Gastrocnemius medialis (tissue), 4 donors: ENCODE data around the gene LAMA2. TPM values are rescaled to one million over a fixed set of nuclear protein-coding genes. Genes with fewer than 3 reads are reported as not detected.

Source experiments
- ATAC-seq, 2 donors: fragments of 150-250 bp; one replicate each; pipeline ENCODE4 v1.9.1; 2016
- DNase-seq, 2 donors: peaks; one replicate each; pipeline ENCODE4 v3.0.0-alpha.2; 2019
- H3K27ac ChIP-seq, 4 donors: fragments of 200-600 bp; sonication (generic); 1 replicate in 1 of 4; 2 replicates in 3 of 4; pipeline ENCODE4 v1.5.1; 2016 to 2018; ENCODE audit warnings: mild to moderate bottlenecking in 2 of 4, moderate library complexity in 1 of 4
- H3K27me3 ChIP-seq, 3 donors: fragments of 200-600 bp; sonication (generic) in 2 of 3; 1 replicate in 1 of 3; 2 replicates in 2 of 3; pipeline versions ENCODE4 v1.5.1 to v1.6.0; 2016 to 2019; ENCODE audit warnings: mild to moderate bottlenecking in 1 of 3, moderate library complexity in 1 of 3
- H3K36me3 ChIP-seq, 2 donors: fragments of 200-600 bp; sonication (generic) in 1 of 2; one replicate each; pipeline ENCODE4 v1.5.1; 2017 to 2018
- H3K4me1 ChIP-seq, 2 donors: fragments of 200-600 bp; sonication (generic) in 1 of 2; one replicate each; pipeline ENCODE4 v1.5.1; 2016 to 2017; ENCODE audit warnings: mild to moderate bottlenecking in 2 of 2
- H3K4me3 ChIP-seq, 4 donors: fragments of 200-600 bp; sonication (generic) in 3 of 4; 1 replicate in 1 of 4; 2 replicates in 3 of 4; pipeline ENCODE4 v1.5.1; 2016 to 2019; ENCODE audit warnings: mild to moderate bottlenecking in 2 of 4
- H3K9me3 ChIP-seq, 3 donors: fragments of 200-600 bp; sonication (generic) in 2 of 3; 1 replicate in 1 of 3; 2 replicates in 2 of 3; pipeline ENCODE4 v1.5.1; 2016 to 2019
- CTCF ChIP-seq, 5 experiments: fragments of 450-650 bp in 3 of 5; fragments of 200-600 bp in 2 of 5; sonication (generic) in 2 of 5; IDR thresholded peaks in 4 of 5; conservative IDR thresholded peaks in 1 of 5; 1 replicate in 4 of 5; 2 replicates in 1 of 5; pipeline ENCODE4 v1.5.1; 2016 to 2019; ENCODE audit warnings: antibody characterized with exemption in 5 of 5, mild to moderate bottlenecking in 3 of 5, moderate library complexity in 3 of 5
- POLR2A ChIP-seq, 2 donors: fragments of 450-650 bp; IDR thresholded peaks; one replicate each; pipeline ENCODE4 v1.6.1; 2017; ENCODE audit warnings: antibody characterized with exemption in 2 of 2, mild to moderate bottlenecking in 2 of 2, moderate library complexity in 2 of 2
- in situ Hi-C, 4 donors: fragments of 200-750 bp; cut with MboI; loops; one replicate each; pipeline versions ENCODE4 v1.15.0 to v1.8.0; 2017; ENCODE audit warnings: low sequenced_read_pairs in 4 of 4
- intact Hi-C: fragments of 100-400 bp; cut with DNase I; formaldehyde crosslinking; loops from one replicate; pipeline ENCODE4 v1.15.1; 2023; ENCODE audit warnings: low total_unique reads
- total RNA-seq, 4 donors: library from RNA; depleted of rRNA; stranded (reverse); fragments of >200 nt; gene quantifications; one replicate each; pipeline versions ENCODE4 v1.1.0 to v1.2.3, GENCODE V29; 2016

The LAMA2 gene
- total RNA-seq, 4 donors from 2014 or later: 52.9 to 113 (median 71.3) TPM

GRCh38 chr6:129429956-129430355, 547.0 kb downstream of the LAMA2 start:
- Histone ChIP-seq H3K4me1 (peaks cover 14 to 18% of the 10 kb centered on the region in 2 donors), H3K36me3 (peaks cover 0 to 8% of the 10 kb centered on the region in 2 donors), H3K27me3 (no peaks in the 10 kb centered on the region), H3K27ac (no peak overlapping the region), H3K9me3 (no peaks in the 10 kb centered on the region), H3K4me3 (no peak overlapping the region)
- TF ChIP-seq CTCF (IDR thresholded peaks at IDR 0.05 in 4 of 5, conservative IDR thresholded peaks at IDR 0.05 in 1 of 5) (no peak), POLR2A (IDR thresholded peaks at IDR 0.05) (no peak)
- DNase-seq (no peak), ATAC-seq (no peak)
- in situ Hi-C loops: no loop called here
- intact Hi-C loops: no loop called here

GRCh38 chr6:129432738-129433137, 549.8 kb downstream of the LAMA2 start:
- no peaks in the 10 kb centered on the region for H3K27me3 ChIP-seq
- DNase-seq (no peak), ATAC-seq (no peak)
- H3K27ac ChIP-seq: no peak overlapping the region
- TF ChIP-seq POLR2A (IDR thresholded peaks at IDR 0.05) (no peak), CTCF (IDR thresholded peaks at IDR 0.05 in 4 of 5, conservative IDR thresholded peaks at IDR 0.05 in 1 of 5) (no peak)
- peaks cover 14 to 18% of the 10 kb centered on the region in 2 donors for H3K4me1 ChIP-seq
- peaks cover 0 to under 1% of the 10 kb centered on the region in 2 donors for H3K36me3 ChIP-seq
- in situ Hi-C loops: no loop called here
- no peak overlapping the region for H3K4me3 ChIP-seq
- H3K9me3 ChIP-seq: no peaks in the 10 kb centered on the region
- intact Hi-C loops: no loop called here

GRCh38 chr6:129434091-129434490, 551.2 kb downstream of the LAMA2 start:
- Histone ChIP-seq H3K4me1 (peaks cover 14 to 18% of the 10 kb centered on the region in 2 donors), H3K9me3 (no peaks in the 10 kb centered on the region), H3K27ac (peak overlapping the region in 1 of 4 donors; percentile 18), H3K4me3 (no peak overlapping the region), H3K36me3 (no peaks in the 10 kb centered on the region), H3K27me3 (no peaks in the 10 kb centered on the region)
- ATAC-seq (peak in 1 of 2 donors; percentile 30), DNase-seq (no peak)
- in situ Hi-C loops: no loop called here
- intact Hi-C loops: no loop called here
- no peak for TF ChIP-seq CTCF (IDR thresholded peaks at IDR 0.05 in 4 of 5, conservative IDR thresholded peaks at IDR 0.05 in 1 of 5)
- no peak for TF ChIP-seq POLR2A (IDR thresholded peaks at IDR 0.05)

GRCh38 chr6:129440691-129441090, 557.8 kb downstream of the LAMA2 start:
- no peaks in the 10 kb centered on the region for H3K27me3 ChIP-seq
- no peak for DNase-seq
- no peak for ATAC-seq
- no peaks in the 10 kb centered on the region for H3K9me3 ChIP-seq
- intact Hi-C loops: no loop called here
- no peak overlapping the region for H3K27ac ChIP-seq
- in situ Hi-C loops: no loop called here
- TF ChIP-seq POLR2A (IDR thresholded peaks at IDR 0.05) (no peak), CTCF (IDR thresholded peaks at IDR 0.05 in 4 of 5, conservative IDR thresholded peaks at IDR 0.05 in 1 of 5) (no peak)
- H3K4me3 ChIP-seq: no peak overlapping the region
- no peaks in the 10 kb centered on the region for H3K36me3 ChIP-seq
- no peaks in the 10 kb centered on the region for H3K4me1 ChIP-seq

GRCh38 chr6:129444683-129445082, 561.7 kb downstream of the LAMA2 start:
- H3K4me1 ChIP-seq: no peaks in the 10 kb centered on the region
- DNase-seq (no peak), ATAC-seq (no peak)
- no peak overlapping the region for H3K4me3 ChIP-seq
- no peaks in the 10 kb centered on the region for H3K36me3 ChIP-seq
- H3K9me3 ChIP-seq: no peaks in the 10 kb centered on the region
- in situ Hi-C loops: no loop called here
- no peak overlapping the region for H3K27ac ChIP-seq
- TF ChIP-seq CTCF (IDR thresholded peaks at IDR 0.05 in 4 of 5, conservative IDR thresholded peaks at IDR 0.05 in 1 of 5): no peak
- no peak for TF ChIP-seq POLR2A (IDR thresholded peaks at IDR 0.05)
- H3K27me3 ChIP-seq: no peaks in the 10 kb centered on the region
- intact Hi-C loops: no loop called here
